Hepatocyte (in vitro differentiated cells): ENCODE measurements around the gene GALNT13. TPM values are rescaled to one million over a fixed set of nuclear protein-coding genes. Genes with fewer than 3 reads are reported as not detected.

Experiments used
- DNase-seq: peaks from one replicate; pipeline ENCODE4 v3.0.0-alpha.2; 2016; ENCODE audit warnings: low spot score
- H2AFZ ChIP-seq: fragments of 200-600 bp; sonication (generic); 2 replicates; pipeline ENCODE4 v1.6.0; 2016; ENCODE audit warnings: antibody characterized with exemption, mild to moderate bottlenecking
- H3K27ac ChIP-seq: fragments of 200-600 bp; sonication (generic); 2 replicates; pipeline ENCODE4 v1.5.1; 2016; ENCODE audit warnings: mild to moderate bottlenecking
- H3K27me3 ChIP-seq: fragments of 200-600 bp; sonication (generic); 2 replicates; pipeline ENCODE4 v1.6.1; 2016
- H3K36me3 ChIP-seq: fragments of 200-600 bp; sonication (generic); replicated peaks from 2 replicates; pipeline ENCODE4 v1.5.1; 2016; ENCODE audit warnings: low read depth; ENCODE audit not compliant: insufficient read depth
- H3K4me1 ChIP-seq: fragments of 200-600 bp; sonication (generic); 2 replicates; pipeline ENCODE4 v1.5.1; 2016; ENCODE audit warnings: mild to moderate bottlenecking, moderate library complexity; ENCODE audit not compliant: insufficient read depth
- H3K4me2 ChIP-seq: fragments of 200-600 bp; sonication (generic); 2 replicates; pipeline ENCODE4 v1.6.0; 2016
- H3K4me3 ChIP-seq: fragments of 200-600 bp; sonication (generic); 2 replicates; pipeline ENCODE4 v1.5.1; 2016; ENCODE audit warnings: mild to moderate bottlenecking
- H3K79me2 ChIP-seq: fragments of 200-600 bp; sonication (generic); 2 replicates; pipeline ENCODE4 v1.6.0; 2017; ENCODE audit warnings: mild to moderate bottlenecking
- H3K9me2 ChIP-seq: fragments of 200-600 bp; sonication (generic); replicated peaks from 2 replicates; pipeline ENCODE4 v1.6.0; 2017; ENCODE audit warnings: mild to moderate bottlenecking; ENCODE audit not compliant: insufficient read depth
- H3K9me3 ChIP-seq: fragments of 200-600 bp; sonication (generic); 2 replicates; pipeline ENCODE4 v1.5.1; 2016; ENCODE audit warnings: low read depth, mild to moderate bottlenecking
- H4K20me1 ChIP-seq: fragments of 200-600 bp; sonication (generic); 2 replicates; pipeline ENCODE4 v1.6.0; 2016; ENCODE audit warnings: mild to moderate bottlenecking; ENCODE audit not compliant: insufficient read depth, poor library complexity, severe bottlenecking
- CTCF ChIP-seq: fragments of 200-600 bp; sonication (generic); IDR thresholded peaks from 2 replicates; pipeline ENCODE4 v1.5.1; 2016; ENCODE audit warnings: antibody characterized with exemption, mild to moderate bottlenecking; ENCODE audit not compliant: poor library complexity
- EZH2 ChIP-seq: fragments of 200-600 bp; sonication (generic); IDR thresholded peaks from 2 replicates; pipeline ENCODE4 v1.6.1; 2016; ENCODE audit warnings: antibody characterized with exemption, mild to moderate bottlenecking, borderline replicate concordance
- EZH2phosphoT487 ChIP-seq: fragments of 200-600 bp; sonication (generic); IDR thresholded peaks from one replicate; pipeline ENCODE4 v1.6.1; 2018; ENCODE audit warnings: antibody characterized with exemption, mild to moderate bottlenecking, low read depth, moderate library complexity; ENCODE audit not compliant: unreplicated experiment, severe bottlenecking
- WGBS: methylation state at CpG from one replicate; pipeline ENCODE4 v1.1.6; 2016; ENCODE audit warnings: low lambda C conversion rate; ENCODE audit errors: missing lambda C conversion rate; 5-methylcytosine and 5-hydroxymethylcytosine counted together
- polyA plus RNA-seq: library from polyadenylated mRNA; unstranded; fragments of >200 nt; fragmentation: Nextera tagmentation; extraction: Ambion mirVana; gene quantifications from 2 replicates; pipeline ENCODE4 v1.2.1, GENCODE V29; 2016
- total RNA-seq: library from RNA; depleted of rRNA; stranded (reverse); fragments of >200 nt; gene quantifications from 2 replicates; pipeline ENCODE4 v1.2.3, GENCODE V29; 2014

GALNT13 gene
- total and polyA plus RNA-seq, 2 experiments from 2014 or later: 25.6 to 53.5 TPM

GRCh38 chr2:153834662-153835061, 37.1 kb upstream of the GALNT13 start:
- WGBS: 71% methylated on average over 2 of the region's 2 CpGs
- TF ChIP-seq EZH2 (no peak), CTCF (no peak), EZH2phosphoT487 (no peak)

GRCh38 chr2:153858250-153858649, 13.5 kb upstream of the GALNT13 start:
- Histone ChIP-seq H3K4me2 (no peak overlapping the region), H3K79me2 (no peaks in the 10 kb centered on the region), H3K36me3 (no peaks in the 10 kb centered on the region), H4K20me1 (no peaks in the 10 kb centered on the region), H3K9me3 (no peaks in the 10 kb centered on the region), H3K27me3 (no peaks in the 10 kb centered on the region), H2AFZ (no peak overlapping the region), H3K27ac (no peak overlapping the region), H3K4me1 (no peaks in the 10 kb centered on the region), H3K9me2 (no peaks in the 10 kb centered on the region), H3K4me3 (no peak overlapping the region)
- TF ChIP-seq EZH2phosphoT487 (no peak), EZH2 (no peak), CTCF (no peak)
- WGBS: 95% methylated on average over 1 of the region's 1 CpG
- no peak for DNase-seq

More at GRCh38 chr2:153834662-153835061, 37.1 kb upstream of the GALNT13 start:
- Histone ChIP-seq H3K4me1 (no peaks in the 10 kb centered on the region), H4K20me1 (no peaks in the 10 kb centered on the region), H2AFZ (no peak overlapping the region), H3K79me2 (no peaks in the 10 kb centered on the region), H3K27me3 (no peaks in the 10 kb centered on the region), H3K4me3 (no peak overlapping the region), H3K4me2 (no peak overlapping the region), H3K27ac (no peak overlapping the region), H3K36me3 (no peaks in the 10 kb centered on the region), H3K9me3 (no peaks in the 10 kb centered on the region), H3K9me2 (no peaks in the 10 kb centered on the region)
- DNase-seq: no peak

- Histone ChIP-seq H3K4me3 (no peak overlapping the region), H3K79me2 (no peaks in the 10 kb centered on the region), H2AFZ (no peak overlapping the region), H3K27ac (no peak overlapping the region), H3K4me1 (no peaks in the 10 kb centered on the region), H3K9me3 (no peaks in the 10 kb centered on the region), H3K27me3 (no peaks in the 10 kb centered on the region), H4K20me1 (no peaks in the 10 kb centered on the region), H3K9me2 (no peaks in the 10 kb centered on the region), H3K4me2 (no peak overlapping the region), H3K36me3 (no peaks in the 10 kb centered on the region)
- no peak for TF ChIP-seq EZH2phosphoT487
- TF ChIP-seq EZH2: no peak
- no peak for TF ChIP-seq CTCF
- DNase-seq: peak; percentile 11
- 30% methylated on average over 2 of the region's 2 CpGs for WGBS
Measured at GRCh38 chr2:153864022-153864421, 7.7 kb upstream of the GALNT13 start.

- DNase-seq: no peak
- Histone ChIP-seq H3K9me3 (no peaks in the 10 kb centered on the region), H3K36me3 (no peaks in the 10 kb centered on the region), H3K27me3 (no peaks in the 10 kb centered on the region), H3K4me1 (no peaks in the 10 kb centered on the region), H3K9me2 (no peaks in the 10 kb centered on the region), H3K4me3 (no peak overlapping the region), H2AFZ (no peak overlapping the region), H3K27ac (no peak overlapping the region), H3K4me2 (no peak overlapping the region), H4K20me1 (no peaks in the 10 kb centered on the region), H3K79me2 (no peaks in the 10 kb centered on the region)
- no peak for TF ChIP-seq EZH2phosphoT487
- TF ChIP-seq EZH2: no peak
- TF ChIP-seq CTCF: no peak
Measured at GRCh38 chr2:153866595-153866994, 5.1 kb upstream of the GALNT13 start.
